ENCODE measurements around the gene CLDN6. TPM values are rescaled to one million over a fixed set of nuclear protein-coding genes. Genes with fewer than 3 reads are reported as not detected.

The CLDN6 gene
- total and polyA plus RNA-seq, 7 experiments from 2014 or later = not detected

GRCh38 chr16:2971134-2971984 lies 46.6 kb downstream of the CLDN6 start:
- Histone ChIP-seq H3K27ac (ENCODE audit: low read depth, low read length) (no peak overlapping the region), H3K4me1 (ENCODE audit: control insufficient read depth in 2 of 2, insufficient read depth in 2 of 2, low read length in 2 of 2) (peaks cover 6 to 7% of the 10 kb centered on the region in 2 donors), H3K9me3 (ENCODE audit: control insufficient read depth in 2 of 3, low read length in 3 of 3) (no peaks in the 10 kb centered on the region), H3K27me3 (ENCODE audit: control insufficient read depth in 2 of 2, insufficient read depth in 2 of 2, low read length in 2 of 2) (peaks cover 0 to 15% of the 10 kb centered on the region in 2 donors), H3K36me3 (ENCODE audit: control insufficient read depth in 2 of 3, insufficient read depth in 3 of 3, low read length in 3 of 3) (no peaks in the 10 kb centered on the region), H3K4me3 (ENCODE audit: low read length) (no peak overlapping the region)
- Mint-ChIP-seq H3K9me3 (peaks cover 0 to 3% (median 0%) of the 10 kb centered on the region in 11 donors), H3K4me3 (peak overlapping the region in 9 of 10 donors; percentile 32 to 78 (median 55)), H3K27me3 (peaks cover 8 to 15% (median 10%) of the 10 kb centered on the region in 5 donors), H3K4me1 (peaks cover 5 to 22% (median 11%) of the 10 kb centered on the region in 7 donors), H3K27ac (no peak overlapping the region), H3K36me3 (peaks cover 0 to 1% (median 0%) of the 10 kb centered on the region in 5 donors)
- ATAC-seq = no peak
- DNase-seq = no peak
- ChIA-PET POLR2A (no interaction called here), CTCF (no interaction called here)
- intact Hi-C loops (cut with micrococcal nuclease) = loop anchor here in 1 of 2 donors (2.0 kb wide), 1 partner anchor 49 kb away; the partner anchor contains the start of gene TNFRSF12A

GRCh38 chr16:2970563-2970962 lies 47.4 kb downstream of the CLDN6 start:
- Mint-ChIP-seq H3K27ac (peak overlapping the region in 2 of 9 donors; percentile 42 to 62), H3K4me1 (peaks cover 7 to 24% (median 14%) of the 10 kb centered on the region in 7 donors), H3K27me3 (peaks cover 8 to 15% (median 10%) of the 10 kb centered on the region in 5 donors), H3K9me3 (peaks cover 0 to 3% (median 0%) of the 10 kb centered on the region in 11 donors), H3K36me3 (peaks cover 0 to 1% (median 0%) of the 10 kb centered on the region in 5 donors), H3K4me3 (peak overlapping the region; percentile 32 to 78 (median 52))
- Histone ChIP-seq H3K36me3 (ENCODE audit: control insufficient read depth in 2 of 3, insufficient read depth in 3 of 3, low read length in 3 of 3) (no peaks in the 10 kb centered on the region), H3K27ac (ENCODE audit: low read depth, low read length) (no peak overlapping the region), H3K4me1 (ENCODE audit: control insufficient read depth in 2 of 2, insufficient read depth in 2 of 2, low read length in 2 of 2) (peaks cover 10 to 15% of the 10 kb centered on the region in 2 donors), H3K9me3 (ENCODE audit: control insufficient read depth in 2 of 3, low read length in 3 of 3) (no peaks in the 10 kb centered on the region), H3K27me3 (ENCODE audit: control insufficient read depth in 2 of 2, insufficient read depth in 2 of 2, low read length in 2 of 2) (peaks cover 0 to 21% of the 10 kb centered on the region in 2 donors), H3K4me3 (ENCODE audit: low read length) (no peak overlapping the region)
- POLR2A ChIA-PET = interaction anchor here (1.1 kb wide), 1 partner anchor 25 kb away, joined by 3 read pairs; no protein-coding TSS in a partner anchor
- intact Hi-C loops (cut with micrococcal nuclease) = loop anchor here in 1 of 2 donors (1.0 to 2.0 kb wide), 2 partner anchors 10 to 50 kb away; partner anchors contain the start of genes PKMYT1 and TNFRSF12A
- no peak for DNase-seq
- CTCF ChIA-PET = no interaction called here
- no peak for ATAC-seq

GRCh38 chr16:2969545-2970521 lies 48.1 kb downstream of the CLDN6 start:
- H3K9me3 ChIP-seq (ENCODE audit: control insufficient read depth in 2 of 3, low read length in 3 of 3) = no peaks in the 10 kb centered on the region
- intact Hi-C loops (cut with micrococcal nuclease) = loop anchor here (1.0 to 2.0 kb wide), 5 partner anchors 10 to 54 kb away; partner anchors contain the start of genes PKMYT1 (in 2 of the 2), THOC6 (in 2 of the 2) and TNFRSF12A (in 1 of the 2)
- Mint-ChIP-seq H3K27ac (peak overlapping the region in 1 of 9 donors; percentile 70), H3K4me1 (peaks cover 10 to 30% (median 19%) of the 10 kb centered on the region in 7 donors), H3K27me3 (peaks cover 8 to 20% (median 11%) of the 10 kb centered on the region in 5 donors), H3K4me3 (peak overlapping the region in 9 of 10 donors; percentile 33 to 78 (median 55)), H3K36me3 (peaks cover 0 to 1% (median 0%) of the 10 kb centered on the region in 5 donors), H3K9me3 (peaks cover 0 to 3% (median 0%) of the 10 kb centered on the region in 11 donors)
- H3K4me3 ChIP-seq (ENCODE audit: low read length) = peak overlapping the region; percentile 64
- no peak overlapping the region for H3K27ac ChIP-seq (ENCODE audit: low read depth, low read length)
- H3K27me3 ChIP-seq (ENCODE audit: control insufficient read depth in 2 of 2, insufficient read depth in 2 of 2, low read length in 2 of 2) = peaks cover 0 to 23% of the 10 kb centered on the region in 2 donors
- ChIA-PET POLR2A (interaction anchor here (1.1 to 1.7 kb wide), 2 partner anchors 11 to 24 kb away, joined by 3 to 5 read pairs; no protein-coding TSS in a partner anchor), CTCF (interaction anchor here (1.2 kb wide), 1 partner anchor 13 kb away, joined by 4 read pairs; no protein-coding TSS in a partner anchor)
- no peaks in the 10 kb centered on the region for H3K36me3 ChIP-seq (ENCODE audit: control insufficient read depth in 2 of 3, insufficient read depth in 3 of 3, low read length in 3 of 3)
- DNase-seq = peak in 8 of 9 donors; percentile 35 to 91 (median 48)
- peak; percentile 72 for ATAC-seq
- peaks cover 10 to 19% of the 10 kb centered on the region in 2 donors for H3K4me1 ChIP-seq (ENCODE audit: control insufficient read depth in 2 of 2, insufficient read depth in 2 of 2, low read length in 2 of 2)

- Histone ChIP-seq H3K27ac (ENCODE audit: low read depth, low read length) (no peak within 1 kb of the TSS), H3K36me3 (ENCODE audit: control insufficient read depth in 2 of 3, insufficient read depth in 3 of 3, low read length in 3 of 3) (no peaks in the 10 kb centered on the region), H3K4me3 (ENCODE audit: low read length) (peak within 1 kb of the TSS; percentile 64), H3K9me3 (ENCODE audit: control insufficient read depth in 2 of 3, low read length in 3 of 3) (no peaks in the 10 kb centered on the region), H3K4me1 (ENCODE audit: control insufficient read depth in 2 of 2, insufficient read depth in 2 of 2, low read length in 2 of 2) (peaks cover 19 to 28% of the 10 kb centered on the region in 2 donors), H3K27me3 (ENCODE audit: control insufficient read depth in 2 of 2, insufficient read depth in 2 of 2, low read length in 2 of 2) (peaks cover 0 to 28% of the 10 kb centered on the region in 2 donors)
- H3K27ac Mint-ChIP-seq = peak within 1 kb of the TSS in 2 of 9 donors; percentile 16 to 70
- ATAC-seq (peak; percentile 88), DNase-seq (peak; percentile 49 to 91 (median 71))
- intact Hi-C loops (cut with micrococcal nuclease) = loop anchor here (1.0 to 2.0 kb wide), 4 partner anchors 11 to 55 kb away; partner anchors contain the start of genes THOC6 (in 2 of the 2) and PKMYT1 (in 1 of the 2)
- peaks cover 10 to 26% (median 16%) of the 10 kb centered on the region in 5 donors for H3K27me3 Mint-ChIP-seq
- H3K4me1 Mint-ChIP-seq = peaks cover 10 to 32% (median 24%) of the 10 kb centered on the region in 7 donors
- peaks cover 0 to 1% (median 0%) of the 10 kb centered on the region in 5 donors for H3K36me3 Mint-ChIP-seq
- POLR2A ChIA-PET = interaction anchor here (1.1 to 1.7 kb wide), 2 partner anchors 12 to 23 kb away, joined by 3 to 5 read pairs; no protein-coding TSS in a partner anchor
- H3K9me3 Mint-ChIP-seq = peaks cover 0 to 3% (median 0%) of the 10 kb centered on the region in 11 donors
- CTCF ChIA-PET = interaction anchor here (1.2 kb wide), 1 partner anchor 14 kb away, joined by 4 read pairs; no protein-coding TSS in a partner anchor
- H3K4me3 Mint-ChIP-seq = peak within 1 kb of the TSS; percentile 59 to 80 (median 75)
Observed at GRCh38 chr16:2968738-2969544, 49.0 kb downstream of the CLDN6 start, which contains the start of gene PAQR4. Gene PAQR4 (plus strand): TSS chr16:2969348. CDS start chr16:2969675, 327 bp downstream.

GRCh38 chr16:2968368-2968737 lies 49.6 kb downstream of the CLDN6 start:
- CTCF ChIA-PET = no interaction called here
- Mint-ChIP-seq H3K9me3 (peaks cover 0 to 3% (median 0%) of the 10 kb centered on the region in 11 donors), H3K36me3 (peaks cover 0 to 1% (median 0%) of the 10 kb centered on the region in 5 donors), H3K4me1 (peaks cover 10 to 32% (median 25%) of the 10 kb centered on the region in 7 donors), H3K27me3 (peaks cover 10 to 31% (median 16%) of the 10 kb centered on the region in 5 donors), H3K4me3 (peak overlapping the region; percentile 59 to 80 (median 75)), H3K27ac (no peak overlapping the region)
- Histone ChIP-seq H3K27me3 (ENCODE audit: control insufficient read depth in 2 of 2, insufficient read depth in 2 of 2, low read length in 2 of 2) (peaks cover 0 to 28% of the 10 kb centered on the region in 2 donors), H3K27ac (ENCODE audit: low read depth, low read length) (no peak overlapping the region), H3K9me3 (ENCODE audit: control insufficient read depth in 2 of 3, low read length in 3 of 3) (no peaks in the 10 kb centered on the region), H3K4me1 (ENCODE audit: control insufficient read depth in 2 of 2, insufficient read depth in 2 of 2, low read length in 2 of 2) (peaks cover 19 to 32% of the 10 kb centered on the region in 2 donors), H3K4me3 (ENCODE audit: low read length) (peak overlapping the region; percentile 64), H3K36me3 (ENCODE audit: control insufficient read depth in 2 of 3, insufficient read depth in 3 of 3, low read length in 3 of 3) (no peaks in the 10 kb centered on the region)
- ATAC-seq (no peak), DNase-seq (no peak)
- POLR2A ChIA-PET = interaction anchor here (4.0 kb wide), 1 partner anchor 14 kb away, joined by 17 read pairs; no protein-coding TSS in a partner anchor
- intact Hi-C loops (cut with micrococcal nuclease) = loop anchor here in 1 of 2 donors (2.0 kb wide), 1 partner anchor 34 kb away; no protein-coding TSS in a partner anchor
